ENCODE results near the gene LDLRAD4.

- TF ChIP-seq CTCF (IDR thresholded peaks at IDR 0.05) = no peak
- TF ChIP-seq POLR2A (IDR thresholded peaks at IDR 0.05) = no peak
These were observed 170.3 kb downstream of the LDLRAD4 start for GRCh38 chr18:13388586-13389490.
